Endothelial cell of umbilical vein (primary cell): ENCODE measurements around the gene KHDC1. TPM values are rescaled to one million over a fixed set of nuclear protein-coding genes. Genes with fewer than 3 reads are reported as not detected.

Source experiments
- BruUV-seq: library from RNA; stranded (reverse); fragments of 400-500 nt; replicated peaks from 2 replicates; lab custom pipeline; 2021; lab: Mats Ljungman, UMichigan
- CTCF ChIA-PET: fragments of 300-600, 350-600 bp; sonication (Branson Sonifier 250); formaldehyde crosslinking; loops from one replicate; lab custom pipeline; 2021; ENCODE audit warnings: antibody characterized with exemption, inconsistent platforms; lab: Charles Lee
- POLR2A ChIA-PET: fragments of 300-600, 350-600 bp; sonication (Branson Sonifier 250); formaldehyde crosslinking; loops from one replicate; lab custom pipeline; 2021; ENCODE audit warnings: antibody characterized with exemption, inconsistent platforms; lab: Charles Lee
- DNase-seq: peaks from one replicate; pipeline ENCODE4 v3.0.0-alpha.2; 2011; ENCODE audit warnings: low read depth, low spot score
- FAIRE-seq: peaks from 2 replicates; lab custom pipeline; 2011; peaks lifted over from hg19 to GRCh38; lab: Jason Lieb, UNC
- H2AFZ ChIP-seq: 2 replicates; pipeline ENCODE4 v1.6.0; 2012; ENCODE audit warnings: low read depth, low read length, control low read depth, inconsistent platforms
- H3K27ac ChIP-seq: 2 replicates; pipeline ENCODE4 v1.5.1; 2011; ENCODE audit warnings: low read depth, mild to moderate bottlenecking, control low read depth, low read length, moderate library complexity; ENCODE audit not compliant: insufficient read depth
- H3K27me3 ChIP-seq, 2 experiments: 2 replicates each; pipeline versions ENCODE4 v1.6.0 to v1.6.1; 2011; ENCODE audit warnings: low read length in 2 of 2, mixed read lengths in 1 of 2; ENCODE audit not compliant: control insufficient read depth in 2 of 2, insufficient read depth in 2 of 2
- H3K36me3 ChIP-seq, 2 experiments: 2 replicates in 1 of 2; 3 replicates in 1 of 2; pipeline ENCODE4 v1.5.1; 2011; ENCODE audit warnings: low read length in 2 of 2, mild to moderate bottlenecking in 1 of 2, moderate library complexity in 1 of 2; ENCODE audit not compliant: control insufficient read depth in 2 of 2, insufficient read depth in 2 of 2; ENCODE audit errors: extremely low read depth in 1 of 2
- H3K4me1 ChIP-seq: 3 replicates; pipeline ENCODE4 v1.5.1; 2011; ENCODE audit warnings: mild to moderate bottlenecking, low read length; ENCODE audit not compliant: control insufficient read depth, insufficient read depth; ENCODE audit errors: extremely low read depth
- H3K4me2 ChIP-seq: 2 replicates; pipeline ENCODE4 v1.6.1; 2011; ENCODE audit warnings: low read length, control low read depth, mixed read lengths; ENCODE audit not compliant: insufficient read depth
- H3K4me3 ChIP-seq, 3 experiments: fragments of 200-600 bp in 1 of 3; sonication (generic), shearing (Covaris generic) in 1 of 3; replicated peaks in 1 of 3; 2 replicates each; pipeline ENCODE4 v1.5.1; 2011 to 2016; ENCODE audit warnings: control low read depth in 3 of 3, low read length in 3 of 3, mild to moderate bottlenecking in 2 of 3, inconsistent platforms in 1 of 3, low read depth in 1 of 3, moderate library complexity in 1 of 3; ENCODE audit not compliant: insufficient read depth in 1 of 3
- H3K79me2 ChIP-seq: 2 replicates; pipeline ENCODE4 v1.6.0; 2012; ENCODE audit warnings: low read length, inconsistent platforms; ENCODE audit not compliant: control insufficient read depth, insufficient read depth
- H3K9ac ChIP-seq: replicated peaks from 2 replicates; pipeline ENCODE3; 2011; ENCODE audit warnings: low read length, control low read depth; ENCODE audit not compliant: insufficient read depth; ENCODE audit errors: extremely low read depth
- H3K9me1 ChIP-seq: replicated peaks from 3 replicates; pipeline ENCODE4 v1.6.0; 2011; ENCODE audit warnings: mild to moderate bottlenecking, low read length; ENCODE audit not compliant: control insufficient read depth, insufficient read depth; ENCODE audit errors: extremely low read depth
- H3K9me3 ChIP-seq: replicated peaks from 2 replicates; pipeline ENCODE4 v1.5.1; 2012; ENCODE audit warnings: low read length, inconsistent platforms; ENCODE audit not compliant: control insufficient read depth, insufficient read depth
- H4K20me1 ChIP-seq: replicated peaks from 2 replicates; pipeline ENCODE3; 2011; ENCODE audit warnings: mild to moderate bottlenecking, low read length; ENCODE audit not compliant: control insufficient read depth, insufficient read depth; ENCODE audit errors: extremely low read depth
- CTCF ChIP-seq, 2 donors: IDR thresholded peaks; 1 replicate in 1 of 2; 2 replicates in 1 of 2; pipeline ENCODE4 v1.5.1; 2011; ENCODE audit warnings: low read length in 2 of 2, mild to moderate bottlenecking in 2 of 2, moderate library complexity in 2 of 2, control low read depth in 1 of 2, inconsistent platforms in 1 of 2, low read depth in 1 of 2; ENCODE audit not compliant: insufficient read depth in 1 of 2; ENCODE audit errors: extremely low read depth in 1 of 2
- EZH2 ChIP-seq: IDR thresholded peaks from 2 replicates; pipeline ENCODE4 v1.6.1; 2012; ENCODE audit warnings: borderline replicate concordance, low read depth, mild to moderate bottlenecking, moderate library complexity, low read length, inconsistent platforms; ENCODE audit not compliant: severe bottlenecking
- FOS ChIP-seq: IDR thresholded peaks from 2 replicates; pipeline ENCODE4 v1.6.1; 2011; ENCODE audit warnings: mild to moderate bottlenecking, low read length, moderate library complexity, borderline replicate concordance; ENCODE audit not compliant: insufficient read depth
- GATA2 ChIP-seq: IDR thresholded peaks from 2 replicates; pipeline ENCODE4 v1.7.0; 2011; ENCODE audit warnings: low read depth, mild to moderate bottlenecking, moderate library complexity, mixed read lengths, low read length; ENCODE audit not compliant: insufficient read length, insufficient read depth
- JUN ChIP-seq: IDR thresholded peaks from 2 replicates; pipeline ENCODE4 v1.6.1; 2011; ENCODE audit warnings: borderline replicate concordance, low read depth; ENCODE audit not compliant: insufficient read length, insufficient read depth
- MAX ChIP-seq: IDR thresholded peaks from 2 replicates; pipeline ENCODE4 v1.6.1; 2011; ENCODE audit not compliant: insufficient read depth, insufficient read length
- MYC ChIP-seq: IDR thresholded peaks from one replicate; pipeline ENCODE4 v1.6.1; 2011; ENCODE audit warnings: mild to moderate bottlenecking, low read depth, low read length
- POLR2A ChIP-seq: IDR thresholded peaks from 2 replicates; pipeline ENCODE4 v1.6.1; 2012; ENCODE audit warnings: low read depth, mild to moderate bottlenecking, control low read depth, low read length
- POLR2AphosphoS5 ChIP-seq: IDR thresholded peaks from 2 replicates; pipeline ENCODE4 v1.6.1; 2012; ENCODE audit warnings: low read depth, mild to moderate bottlenecking, control low read depth, low read length, moderate library complexity; ENCODE audit not compliant: insufficient read depth
- dilution Hi-C: fragments of 300-500 bp; cut with MboI; formaldehyde crosslinking; loops from one replicate; pipeline ENCODE4 v1.15.0; 2019; ENCODE audit warnings: low sequenced_read_pairs; ENCODE audit not compliant: extremely low pct_ligation_motif_present
- intact Hi-C: fragments of 100-400 bp; cut with micrococcal nuclease; formaldehyde crosslinking; loops from one replicate; pipeline ENCODE4 v1.10.0; 2022
- polyA plus RNA-seq, 4 experiments: library from polyadenylated mRNA; depleted of rRNA in 3 of 4; stranded (reverse) in 3 of 4; unstranded in 1 of 4; fragments of >200 nt; gene quantifications; 2 replicates each; pipeline versions ENCODE4 v1.2.1 to v1.2.3, GENCODE V29; 2011 to 2012; ENCODE audit warnings: missing spikeins in 1 of 4
- total RNA-seq: library from RNA; stranded (reverse); gene quantifications from 2 replicates; pipeline ENCODE4 v1.2.3, GENCODE V29; 2021

The KHDC1 gene
- total and polyA plus RNA-seq, 2 donors (not counting 3 experiments of a cell fraction or from before 2014, with no cell fraction given) = 3.3 to 4.4 TPM

GRCh38 chr6:73209117-73209516 is 53.9 kb downstream of the KHDC1 start:
- Histone ChIP-seq H2AFZ (no peak overlapping the region), H3K27ac (no peak overlapping the region), H3K27me3 (no peaks in the 10 kb centered on the region), H3K4me1 (no peaks in the 10 kb centered on the region), H4K20me1 (no peaks in the 10 kb centered on the region), H3K36me3 (no peaks in the 10 kb centered on the region), H3K9ac (no peak overlapping the region), H3K4me2 (no peak overlapping the region), H3K9me3 (no peaks in the 10 kb centered on the region), H3K9me1 (no peaks in the 10 kb centered on the region), H3K79me2 (no peaks in the 10 kb centered on the region), H3K4me3 (no peak overlapping the region)
- DNase-seq (no peak), FAIRE-seq (no peak)
- TF ChIP-seq POLR2A (no peak), MAX (no peak), FOS (no peak), POLR2AphosphoS5 (no peak), CTCF (IDR thresholded peaks at IDR 0.05; ENCODE audit: extremely low read depth in 1 of 2, insufficient read depth in 1 of 2, low read depth in 1 of 2, low read length in 2 of 2) (no peak), JUN (no peak), GATA2 (no peak), MYC (no peak), EZH2 (no peak)
- POLR2A ChIA-PET = no interaction called here
- intact Hi-C loops = no loop called here
- dilution Hi-C loops = no loop called here
- CTCF ChIA-PET = no interaction called here
- BruUV-seq = no TSS peak
